SK-N-SH treated with all-trans-retinoic acid at 6 μM for 48 hours (cell line): ENCODE results near the gene KCNQ5.

ENCODE experiments used
- ATAC-seq: fragments of 200-7000 bp; cut with Tn5 transposase; 3 replicates; pipeline ENCODE4 v1.9.1; 2020; ENCODE audit warnings: mild to moderate bottlenecking, moderate library complexity
- ARNTL ChIP-seq: fragments of 450-650 bp; formaldehyde crosslinking; IDR thresholded peaks from 2 replicates; pipeline ENCODE4 v1.5.0; 2020; ENCODE audit warnings: low read depth, mild to moderate bottlenecking, moderate library complexity, borderline replicate concordance
- BACH2 ChIP-seq: fragments of 250-450 bp; sonication (Bioruptor Pico); IDR thresholded peaks from 2 replicates; pipeline ENCODE4 v1.9.0; 2021; ENCODE audit warnings: mild to moderate bottlenecking, borderline replicate concordance
- CREB5 ChIP-seq: fragments of 250-450 bp; sonication (Bioruptor Pico); IDR thresholded peaks from 2 replicates; pipeline ENCODE4 v1.5.1; 2020; ENCODE audit warnings: low read depth, mild to moderate bottlenecking, moderate library complexity
- ESRRG ChIP-seq: fragments of 250-450 bp; sonication (Bioruptor Pico); IDR thresholded peaks from 2 replicates; pipeline ENCODE4 v1.6.1; 2021; ENCODE audit warnings: mild to moderate bottlenecking
- GLIS3 ChIP-seq: fragments of 250-450 bp; sonication (Bioruptor Pico); IDR thresholded peaks from 2 replicates; pipeline ENCODE4 v1.5.0; 2020; ENCODE audit warnings: mild to moderate bottlenecking, moderate library complexity
- ISL1 ChIP-seq: fragments of 250-450 bp; sonication (Bioruptor Pico); IDR thresholded peaks from 2 replicates; pipeline ENCODE4 v2.1.2; 2022; ENCODE audit warnings: mild to moderate bottlenecking, moderate library complexity
- OSR1 ChIP-seq: fragments of 250-450 bp; sonication (Bioruptor Pico); IDR thresholded peaks from 2 replicates; pipeline ENCODE4 v1.8.0; 2022; ENCODE audit warnings: moderate library complexity, mild to moderate bottlenecking, inconsistent platforms
- PATZ1 ChIP-seq: fragments of 250-450 bp; sonication (Bioruptor Pico); IDR thresholded peaks from 2 replicates; pipeline ENCODE4 v1.8.0; 2020; ENCODE audit warnings: mild to moderate bottlenecking, moderate library complexity, borderline replicate concordance
- PPARA ChIP-seq: fragments of 250-450 bp; sonication (Bioruptor Pico); IDR thresholded peaks from 2 replicates; pipeline ENCODE4 v1.5.0; 2020; ENCODE audit warnings: mild to moderate bottlenecking, borderline replicate concordance
- RARB ChIP-seq: fragments of 250-450 bp; sonication (Bioruptor Pico); IDR thresholded peaks from 2 replicates; pipeline ENCODE4 v1.8.0; 2021; ENCODE audit warnings: mild to moderate bottlenecking, moderate library complexity
- TCF4 ChIP-seq: fragments of 250-450 bp; sonication (Bioruptor Pico); IDR thresholded peaks from 2 replicates; pipeline ENCODE4 v1.8.0; 2021; ENCODE audit warnings: mild to moderate bottlenecking, moderate library complexity, borderline replicate concordance
- TOX ChIP-seq: fragments of 250-450 bp; sonication (Bioruptor Pico); IDR thresholded peaks from 2 replicates; pipeline ENCODE4 v1.8.0; 2021; ENCODE audit warnings: mild to moderate bottlenecking, moderate library complexity, borderline replicate concordance
- ZFP3 ChIP-seq: fragments of 250-450 bp; sonication (Bioruptor Pico); IDR thresholded peaks from 2 replicates; pipeline ENCODE4 v1.5.0; 2020; ENCODE audit warnings: mild to moderate bottlenecking, moderate library complexity
- ZFP30 ChIP-seq: fragments of 450-650 bp; formaldehyde crosslinking; IDR thresholded peaks from 2 replicates; pipeline ENCODE4 v1.5.0; 2022; ENCODE audit warnings: mild to moderate bottlenecking, moderate library complexity
- ZNF70 ChIP-seq: fragments of 450-650 bp; formaldehyde crosslinking; IDR thresholded peaks from 2 replicates; pipeline ENCODE4 v1.5.0; 2020; ENCODE audit warnings: mild to moderate bottlenecking, moderate library complexity
- ZNF8 ChIP-seq: fragments of 450-650 bp; formaldehyde crosslinking; IDR thresholded peaks from 2 replicates; pipeline ENCODE4 v1.5.0; 2020; ENCODE audit warnings: mild to moderate bottlenecking, moderate library complexity
- TF ChIP-seq, protein P1 (sequence below): fragments of 250-450 bp; sonication (Bioruptor Pico); IDR thresholded peaks from 2 replicates; pipeline ENCODE4 v1.5.0; 2020; ENCODE audit warnings: mild to moderate bottlenecking, moderate library complexity
- TF ChIP-seq, protein P2 (sequence below): fragments of 250-450 bp; sonication (Bioruptor Pico); IDR thresholded peaks from 2 replicates; pipeline ENCODE4 v1.8.0; 2021; ENCODE audit warnings: low read depth, mild to moderate bottlenecking, moderate library complexity, borderline replicate concordance

The KCNQ5 gene

DNA sequence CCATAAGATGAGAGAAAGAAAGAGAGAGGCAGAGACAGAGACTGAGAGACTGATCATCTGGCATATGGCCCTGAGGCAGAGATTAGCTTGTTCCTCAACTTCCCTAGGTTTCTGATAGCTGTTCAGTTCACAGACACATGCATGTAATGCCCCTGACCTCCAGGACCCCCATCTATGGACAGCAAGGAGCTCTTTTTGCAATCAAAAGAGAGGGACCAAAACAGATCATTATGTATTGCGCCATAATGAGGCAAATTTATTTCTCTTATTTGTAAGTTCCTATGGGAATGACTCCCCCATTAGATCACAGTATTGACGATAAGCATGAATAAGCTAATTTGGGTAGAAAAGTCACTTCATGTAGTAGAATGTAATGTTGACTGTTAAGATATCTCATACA is 25.6 kb downstream of the KCNQ5 start (continued):
- TF ChIP-seq, protein P1, sequence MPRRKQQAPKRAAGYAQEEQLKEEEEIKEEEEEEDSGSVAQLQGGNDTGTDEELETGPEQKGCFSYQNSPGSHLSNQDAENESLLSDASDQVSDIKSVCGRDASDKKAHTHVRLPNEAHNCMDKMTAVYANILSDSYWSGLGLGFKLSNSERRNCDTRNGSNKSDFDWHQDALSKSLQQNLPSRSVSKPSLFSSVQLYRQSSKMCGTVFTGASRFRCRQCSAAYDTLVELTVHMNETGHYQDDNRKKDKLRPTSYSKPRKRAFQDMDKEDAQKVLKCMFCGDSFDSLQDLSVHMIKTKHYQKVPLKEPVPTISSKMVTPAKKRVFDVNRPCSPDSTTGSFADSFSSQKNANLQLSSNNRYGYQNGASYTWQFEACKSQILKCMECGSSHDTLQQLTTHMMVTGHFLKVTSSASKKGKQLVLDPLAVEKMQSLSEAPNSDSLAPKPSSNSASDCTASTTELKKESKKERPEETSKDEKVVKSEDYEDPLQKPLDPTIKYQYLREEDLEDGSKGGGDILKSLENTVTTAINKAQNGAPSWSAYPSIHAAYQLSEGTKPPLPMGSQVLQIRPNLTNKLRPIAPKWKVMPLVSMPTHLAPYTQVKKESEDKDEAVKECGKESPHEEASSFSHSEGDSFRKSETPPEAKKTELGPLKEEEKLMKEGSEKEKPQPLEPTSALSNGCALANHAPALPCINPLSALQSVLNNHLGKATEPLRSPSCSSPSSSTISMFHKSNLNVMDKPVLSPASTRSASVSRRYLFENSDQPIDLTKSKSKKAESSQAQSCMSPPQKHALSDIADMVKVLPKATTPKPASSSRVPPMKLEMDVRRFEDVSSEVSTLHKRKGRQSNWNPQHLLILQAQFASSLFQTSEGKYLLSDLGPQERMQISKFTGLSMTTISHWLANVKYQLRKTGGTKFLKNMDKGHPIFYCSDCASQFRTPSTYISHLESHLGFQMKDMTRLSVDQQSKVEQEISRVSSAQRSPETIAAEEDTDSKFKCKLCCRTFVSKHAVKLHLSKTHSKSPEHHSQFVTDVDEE (CRISPR knock-in tag), result no peak
- TF ChIP-seq PATZ1 (no peak), CREB5 (CRISPR knock-in tag) (no peak), ZNF8 (CRISPR knock-in tag) (no peak)

GRCh38 chr6:72649032-72649984 is 27.4 kb downstream of the KCNQ5 start:
- no peak for TF ChIP-seq ZNF70
- no peak for TF ChIP-seq ZFP30 (CRISPR knock-in tag)
- no peak for TF ChIP-seq ZNF8 (CRISPR knock-in tag)
- TF ChIP-seq OSR1, result no peak
- no peak for TF ChIP-seq ISL1 (CRISPR knock-in tag)
- no peak for TF ChIP-seq TOX (CRISPR knock-in tag)
- no peak for TF ChIP-seq GLIS3
- TF ChIP-seq ESRRG (CRISPR knock-in tag), result no peak
- ATAC-seq, result peak; percentile 75

DNA sequence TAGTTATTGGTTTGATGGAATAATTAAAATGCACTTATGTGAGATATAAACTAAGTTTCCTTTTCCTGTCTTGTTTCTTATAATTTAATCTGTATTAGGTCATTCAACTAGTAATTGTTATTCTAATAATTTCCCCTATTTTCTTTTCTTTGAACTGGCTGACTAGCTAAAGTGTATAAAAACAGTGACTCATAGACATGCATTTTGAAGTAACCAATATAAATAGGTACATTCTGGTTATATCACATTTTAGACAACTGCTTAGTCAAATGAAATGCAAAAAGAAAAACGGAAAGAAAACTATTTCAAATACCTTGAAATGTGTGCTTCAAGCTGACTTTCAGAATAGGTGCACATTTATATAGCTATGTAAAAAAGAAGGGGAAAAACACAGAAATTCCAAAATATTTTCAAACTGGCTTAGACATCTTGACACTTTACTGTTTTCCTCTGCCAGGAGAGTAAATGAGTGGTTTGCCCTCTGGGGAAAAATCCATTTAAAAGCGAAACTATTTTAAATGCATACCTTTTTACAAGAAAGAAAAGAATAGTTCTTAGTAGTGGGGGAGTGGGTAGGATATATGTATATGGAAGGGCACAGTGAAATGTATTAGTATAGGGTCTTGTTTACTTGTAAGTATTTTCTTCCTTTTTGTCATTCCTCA is 28.3 kb downstream of the KCNQ5 start:
- peak; percentile 50 for ATAC-seq
- TF ChIP-seq ISL1 (CRISPR knock-in tag) (peak; percentile 48), TOX (CRISPR knock-in tag) (no peak)
- TF ChIP-seq, all 23 proteins: peak for 1

DNA sequence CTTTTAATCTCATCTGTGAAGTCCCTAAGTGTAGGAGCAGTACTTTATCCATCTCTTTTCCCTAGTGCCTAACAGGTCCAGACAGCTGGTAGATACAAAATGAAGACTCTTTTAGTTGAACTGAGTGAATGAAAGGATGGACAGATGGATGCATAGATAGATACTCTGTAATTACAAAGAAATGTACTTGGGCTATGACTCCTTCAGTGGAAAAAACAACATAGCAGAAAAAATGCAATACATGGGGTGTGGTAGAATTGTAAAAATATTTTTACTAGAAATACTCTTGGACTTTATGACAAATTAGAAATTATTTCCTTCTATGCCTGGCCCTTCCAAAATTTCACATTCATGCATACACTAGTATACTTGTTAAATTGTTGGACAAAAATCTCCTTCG is 29.3 kb downstream of the KCNQ5 start:
- TF ChIP-seq ARNTL, result no peak
- TF ChIP-seq, protein P2, sequence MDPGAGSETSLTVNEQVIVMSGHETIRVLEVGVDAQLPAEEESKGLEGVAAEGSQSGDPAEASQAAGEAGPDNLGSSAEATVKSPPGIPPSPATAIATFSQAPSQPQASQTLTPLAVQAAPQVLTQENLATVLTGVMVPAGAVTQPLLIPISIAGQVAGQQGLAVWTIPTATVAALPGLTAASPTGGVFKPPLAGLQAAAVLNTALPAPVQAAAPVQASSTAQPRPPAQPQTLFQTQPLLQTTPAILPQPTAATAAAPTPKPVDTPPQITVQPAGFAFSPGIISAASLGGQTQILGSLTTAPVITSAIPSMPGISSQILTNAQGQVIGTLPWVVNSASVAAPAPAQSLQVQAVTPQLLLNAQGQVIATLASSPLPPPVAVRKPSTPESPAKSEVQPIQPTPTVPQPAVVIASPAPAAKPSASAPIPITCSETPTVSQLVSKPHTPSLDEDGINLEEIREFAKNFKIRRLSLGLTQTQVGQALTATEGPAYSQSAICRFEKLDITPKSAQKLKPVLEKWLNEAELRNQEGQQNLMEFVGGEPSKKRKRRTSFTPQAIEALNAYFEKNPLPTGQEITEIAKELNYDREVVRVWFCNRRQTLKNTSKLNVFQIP (CRISPR knock-in tag), result no peak
- TF ChIP-seq TCF4 (CRISPR knock-in tag), result no peak
- peak; percentile 47 for ATAC-seq

DNA sequence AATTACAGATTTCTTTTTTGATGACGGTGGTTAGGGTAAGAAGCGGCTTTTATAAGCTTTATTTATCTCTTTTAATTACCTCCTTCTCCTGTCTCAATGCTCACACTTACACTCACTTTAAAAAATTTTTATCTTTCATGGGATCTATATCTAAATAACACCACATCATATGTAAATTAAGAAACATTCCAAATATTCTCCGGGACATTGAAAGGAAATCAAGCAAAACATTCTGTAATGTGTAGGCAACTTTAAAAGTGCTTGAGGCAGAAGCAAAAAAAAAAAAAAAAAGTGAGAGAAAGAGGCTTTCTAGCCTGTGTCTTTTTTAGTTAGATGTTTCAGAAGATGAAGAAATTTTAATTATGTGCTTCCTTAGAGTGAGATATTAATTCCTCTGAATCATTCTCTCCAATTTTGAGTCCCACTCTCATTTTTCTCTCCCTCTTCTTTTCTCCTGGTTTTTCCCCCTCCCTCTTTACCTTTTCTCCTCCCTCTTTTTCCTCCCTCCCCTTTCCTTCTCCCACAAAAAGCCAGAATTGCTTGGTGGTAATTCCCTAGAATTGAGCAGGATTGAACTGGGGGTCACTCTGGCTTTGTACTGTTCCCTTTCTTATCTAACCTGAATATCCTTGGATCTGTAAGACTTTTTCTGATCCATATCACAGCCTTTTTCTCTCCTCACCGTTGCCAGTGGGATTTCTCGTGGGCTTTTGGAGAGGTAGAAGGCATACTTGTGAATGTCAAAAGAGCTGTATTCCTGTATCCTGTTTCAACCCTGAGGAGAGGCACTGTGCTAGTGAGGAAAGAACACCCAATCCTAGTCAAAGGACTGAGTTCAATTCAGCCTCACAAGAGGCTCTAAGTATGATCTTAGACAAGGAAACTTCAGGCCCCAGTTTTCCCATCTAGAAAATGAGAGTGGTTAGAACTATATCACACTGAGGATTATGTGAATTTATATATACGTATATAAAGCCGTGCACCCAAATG is 30.4 kb downstream of the KCNQ5 start:
- no peak for ATAC-seq
- no peak for TF ChIP-seq PATZ1
- no peak for TF ChIP-seq BACH2 (CRISPR knock-in tag)
- no peak for TF ChIP-seq ESRRG (CRISPR knock-in tag)
- TF ChIP-seq TCF4 (CRISPR knock-in tag), result no peak
- TF ChIP-seq ZFP3 (CRISPR knock-in tag), result no peak
- TF ChIP-seq PPARA (CRISPR knock-in tag), result no peak
- no peak for TF ChIP-seq ISL1 (CRISPR knock-in tag)
- no peak for TF ChIP-seq ARNTL
- no peak for TF ChIP-seq RARB
